Measurements from ENCODE around the gene IL37. TPM values are rescaled to one million over a fixed set of nuclear protein-coding genes. Genes with fewer than 3 reads are reported as not detected.

The IL37 gene
- polyA plus RNA-seq, 1 donor from 2014 or later = not detected

DNA sequence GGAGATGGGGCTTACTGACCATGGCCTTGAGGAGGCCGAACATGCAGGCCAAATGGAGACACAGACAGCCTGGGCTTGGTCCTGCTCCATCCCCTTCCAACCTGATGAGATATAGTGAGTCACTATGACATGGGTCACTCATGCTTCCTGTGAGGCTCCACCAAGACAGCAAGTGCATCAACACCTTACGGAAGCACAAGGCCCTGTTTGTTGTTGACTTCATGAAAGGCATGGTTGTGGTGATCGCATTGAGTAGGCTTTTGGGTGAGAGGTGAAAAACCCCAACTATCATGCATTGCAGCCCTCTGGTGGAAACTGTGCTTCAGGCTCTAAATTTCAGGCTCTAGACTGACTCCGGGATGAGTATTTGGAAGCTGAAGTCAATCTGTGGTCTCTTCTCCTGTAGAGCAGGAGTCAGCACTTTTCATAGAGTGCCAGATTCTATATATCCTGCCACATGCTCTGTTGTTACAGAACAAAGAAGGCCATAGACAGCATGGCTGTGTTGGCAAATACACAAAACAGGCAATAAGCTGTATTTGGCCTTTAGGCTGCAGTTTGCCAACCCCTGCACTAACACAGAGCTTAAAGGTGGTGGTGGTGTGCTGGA, 10.1 kb downstream of the IL37 start:
- Histone ChIP-seq H3K4me2 (ENCODE audit: low read length) (no peak overlapping the region), H3K9ac (ENCODE audit: low read length) (no peak overlapping the region), H3K79me2 (replicated peaks; ENCODE audit: insufficient read depth, low read length) (no peaks in the 10 kb centered on the region), H3K4me3 (ENCODE audit: low read length) (no peak overlapping the region), H3K9me3 (ENCODE audit: low read length) (no peaks in the 10 kb centered on the region), H3K27ac (ENCODE audit: low read length) (no peak overlapping the region), H3K9me2 (ENCODE audit: insufficient read depth, low read length) (no peaks in the 10 kb centered on the region), H3K27me3 (ENCODE audit: insufficient read depth, low read depth, low read length) (no peaks in the 10 kb centered on the region), H3F3A (ENCODE audit: insufficient read depth, low read length, poor library complexity, severe bottlenecking) (no peaks in the 10 kb centered on the region), H4K20me1 (ENCODE audit: insufficient read depth) (no peaks in the 10 kb centered on the region), H3K36me3 (ENCODE audit: insufficient read depth, low read length) (no peaks in the 10 kb centered on the region), H2AFZ (ENCODE audit: low read depth, low read length) (no peak overlapping the region)
- no peak for TF ChIP-seq EZH2 (IDR thresholded peaks at IDR 0.05; ENCODE audit: borderline replicate concordance, insufficient read depth, low read length, poor library complexity, severe bottlenecking)
- no peak for TF ChIP-seq MXI1 (conservative IDR thresholded peaks at IDR 0.05; ENCODE audit: poor library complexity, severe bottlenecking)
- no peak for TF ChIP-seq EP300 (conservative IDR thresholded peaks at IDR 0.05; ENCODE audit: poor library complexity, severe bottlenecking)
- no peak for TF ChIP-seq TAF1 (IDR thresholded peaks at IDR 0.05; ENCODE audit: low read depth)
- TF ChIP-seq, protein P1, sequence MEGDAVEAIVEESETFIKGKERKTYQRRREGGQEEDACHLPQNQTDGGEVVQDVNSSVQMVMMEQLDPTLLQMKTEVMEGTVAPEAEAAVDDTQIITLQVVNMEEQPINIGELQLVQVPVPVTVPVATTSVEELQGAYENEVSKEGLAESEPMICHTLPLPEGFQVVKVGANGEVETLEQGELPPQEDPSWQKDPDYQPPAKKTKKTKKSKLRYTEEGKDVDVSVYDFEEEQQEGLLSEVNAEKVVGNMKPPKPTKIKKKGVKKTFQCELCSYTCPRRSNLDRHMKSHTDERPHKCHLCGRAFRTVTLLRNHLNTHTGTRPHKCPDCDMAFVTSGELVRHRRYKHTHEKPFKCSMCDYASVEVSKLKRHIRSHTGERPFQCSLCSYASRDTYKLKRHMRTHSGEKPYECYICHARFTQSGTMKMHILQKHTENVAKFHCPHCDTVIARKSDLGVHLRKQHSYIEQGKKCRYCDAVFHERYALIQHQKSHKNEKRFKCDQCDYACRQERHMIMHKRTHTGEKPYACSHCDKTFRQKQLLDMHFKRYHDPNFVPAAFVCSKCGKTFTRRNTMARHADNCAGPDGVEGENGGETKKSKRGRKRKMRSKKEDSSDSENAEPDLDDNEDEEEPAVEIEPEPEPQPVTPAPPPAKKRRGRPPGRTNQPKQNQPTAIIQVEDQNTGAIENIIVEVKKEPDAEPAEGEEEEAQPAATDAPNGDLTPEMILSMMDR (IDR thresholded peaks at IDR 0.05; ENCODE audit: poor library complexity, severe bottlenecking) = no peak
- no peak for TF ChIP-seq POLR2AphosphoS5 (IDR thresholded peaks at IDR 0.05)
- TF ChIP-seq, protein P2, sequence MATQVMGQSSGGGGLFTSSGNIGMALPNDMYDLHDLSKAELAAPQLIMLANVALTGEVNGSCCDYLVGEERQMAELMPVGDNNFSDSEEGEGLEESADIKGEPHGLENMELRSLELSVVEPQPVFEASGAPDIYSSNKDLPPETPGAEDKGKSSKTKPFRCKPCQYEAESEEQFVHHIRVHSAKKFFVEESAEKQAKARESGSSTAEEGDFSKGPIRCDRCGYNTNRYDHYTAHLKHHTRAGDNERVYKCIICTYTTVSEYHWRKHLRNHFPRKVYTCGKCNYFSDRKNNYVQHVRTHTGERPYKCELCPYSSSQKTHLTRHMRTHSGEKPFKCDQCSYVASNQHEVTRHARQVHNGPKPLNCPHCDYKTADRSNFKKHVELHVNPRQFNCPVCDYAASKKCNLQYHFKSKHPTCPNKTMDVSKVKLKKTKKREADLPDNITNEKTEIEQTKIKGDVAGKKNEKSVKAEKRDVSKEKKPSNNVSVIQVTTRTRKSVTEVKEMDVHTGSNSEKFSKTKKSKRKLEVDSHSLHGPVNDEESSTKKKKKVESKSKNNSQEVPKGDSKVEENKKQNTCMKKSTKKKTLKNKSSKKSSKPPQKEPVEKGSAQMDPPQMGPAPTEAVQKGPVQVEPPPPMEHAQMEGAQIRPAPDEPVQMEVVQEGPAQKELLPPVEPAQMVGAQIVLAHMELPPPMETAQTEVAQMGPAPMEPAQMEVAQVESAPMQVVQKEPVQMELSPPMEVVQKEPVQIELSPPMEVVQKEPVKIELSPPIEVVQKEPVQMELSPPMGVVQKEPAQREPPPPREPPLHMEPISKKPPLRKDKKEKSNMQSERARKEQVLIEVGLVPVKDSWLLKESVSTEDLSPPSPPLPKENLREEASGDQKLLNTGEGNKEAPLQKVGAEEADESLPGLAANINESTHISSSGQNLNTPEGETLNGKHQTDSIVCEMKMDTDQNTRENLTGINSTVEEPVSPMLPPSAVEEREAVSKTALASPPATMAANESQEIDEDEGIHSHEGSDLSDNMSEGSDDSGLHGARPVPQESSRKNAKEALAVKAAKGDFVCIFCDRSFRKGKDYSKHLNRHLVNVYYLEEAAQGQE (IDR thresholded peaks at IDR 0.05; ENCODE audit: borderline replicate concordance) = no peak
- TF ChIP-seq RAD21 (conservative IDR thresholded peaks at IDR 0.05) = no peak
- no peak for TF ChIP-seq SMC3 (conservative IDR thresholded peaks at IDR 0.05; ENCODE audit: poor library complexity)

DNA sequence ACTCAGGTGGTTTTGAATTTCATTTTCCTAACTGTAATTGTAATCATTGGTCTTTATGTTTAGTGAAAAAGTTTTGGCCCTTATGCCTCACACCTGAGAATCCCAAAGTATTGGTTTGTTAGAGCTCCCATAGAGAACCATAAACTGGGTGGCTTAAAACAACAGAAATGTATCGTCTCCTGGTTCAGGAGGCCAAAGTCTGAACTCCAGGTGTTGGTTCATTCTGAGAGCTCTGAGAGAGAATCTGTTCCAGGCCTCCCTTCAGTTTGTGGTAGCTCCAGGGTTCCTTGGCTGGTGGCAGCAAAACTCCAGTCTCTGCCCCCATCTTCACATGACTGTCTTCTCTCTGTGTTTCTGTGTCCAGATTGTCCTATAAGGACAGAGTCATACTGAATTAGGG, 11.0 kb downstream of the IL37 start:
- H3K79me2 ChIP-seq (replicated peaks; ENCODE audit: insufficient read depth, low read length) = no peaks in the 10 kb centered on the region
- H3K4me2 ChIP-seq (ENCODE audit: low read length) = no peak overlapping the region
- H4K20me1 ChIP-seq (ENCODE audit: insufficient read depth) = no peaks in the 10 kb centered on the region
- no peaks in the 10 kb centered on the region for H3K9me3 ChIP-seq (ENCODE audit: low read length)
- H3K4me3 ChIP-seq (ENCODE audit: low read length) = no peak overlapping the region
- H3K9me2 ChIP-seq (ENCODE audit: insufficient read depth, low read length) = no peaks in the 10 kb centered on the region
- H3F3A ChIP-seq (ENCODE audit: insufficient read depth, low read length, poor library complexity, severe bottlenecking) = no peaks in the 10 kb centered on the region
- TF ChIP-seq SMC3 (conservative IDR thresholded peaks at IDR 0.05; ENCODE audit: poor library complexity) (no peak), MXI1 (conservative IDR thresholded peaks at IDR 0.05; ENCODE audit: poor library complexity, severe bottlenecking) (no peak), TAF1 (IDR thresholded peaks at IDR 0.05; ENCODE audit: low read depth) (no peak)
- TF ChIP-seq, protein P1 (IDR thresholded peaks at IDR 0.05; ENCODE audit: poor library complexity, severe bottlenecking) = no peak
- H3K36me3 ChIP-seq (ENCODE audit: insufficient read depth, low read length) = no peaks in the 10 kb centered on the region
- no peak overlapping the region for H3K27ac ChIP-seq (ENCODE audit: low read length)
- H3K9ac ChIP-seq (ENCODE audit: low read length) = no peak overlapping the region
- H3K27me3 ChIP-seq (ENCODE audit: insufficient read depth, low read depth, low read length) = no peaks in the 10 kb centered on the region
- no peak overlapping the region for H2AFZ ChIP-seq (ENCODE audit: low read depth, low read length)

Measured in neural cell (in vitro differentiated cells).